HEK293 (cell line): ENCODE results near the gene PSMC1.

Source experiments
- YY1 ChIP-seq: fragments of 450-650 bp; formaldehyde crosslinking; IDR thresholded peaks from 2 replicates; pipeline ENCODE4 v1.5.1; 2018; ENCODE audit warnings: missing biosample characterization, missing genetic modification characterization
- ZBTB10 ChIP-seq: fragments of 450-650 bp; formaldehyde crosslinking; IDR thresholded peaks from 2 replicates; pipeline ENCODE4 v1.5.1; 2016; ENCODE audit warnings: missing biosample characterization, missing genetic modification characterization
- ZNF274 ChIP-seq, 2 experiments: fragments of 200-500 bp in 1 of 2; fragments of 450-650 bp in 1 of 2; sonication (Bioruptor generic) in 1 of 2; formaldehyde crosslinking in 1 of 2; IDR thresholded peaks; 2 replicates each; pipeline versions ENCODE4 v1.5.1 to v1.6.1; 2014 to 2016; ENCODE audit warnings: borderline replicate concordance in 1 of 2, inconsistent platforms in 1 of 2, low read length in 1 of 2, missing biosample characterization in 1 of 2, missing genetic modification characterization in 1 of 2
- TF ChIP-seq, protein P1 (sequence below): fragments of 450-650 bp; formaldehyde crosslinking; IDR thresholded peaks from 2 replicates; pipeline ENCODE4 v1.5.1; 2016; ENCODE audit warnings: missing biosample characterization, missing genetic modification characterization

- TF ChIP-seq, protein P1, sequence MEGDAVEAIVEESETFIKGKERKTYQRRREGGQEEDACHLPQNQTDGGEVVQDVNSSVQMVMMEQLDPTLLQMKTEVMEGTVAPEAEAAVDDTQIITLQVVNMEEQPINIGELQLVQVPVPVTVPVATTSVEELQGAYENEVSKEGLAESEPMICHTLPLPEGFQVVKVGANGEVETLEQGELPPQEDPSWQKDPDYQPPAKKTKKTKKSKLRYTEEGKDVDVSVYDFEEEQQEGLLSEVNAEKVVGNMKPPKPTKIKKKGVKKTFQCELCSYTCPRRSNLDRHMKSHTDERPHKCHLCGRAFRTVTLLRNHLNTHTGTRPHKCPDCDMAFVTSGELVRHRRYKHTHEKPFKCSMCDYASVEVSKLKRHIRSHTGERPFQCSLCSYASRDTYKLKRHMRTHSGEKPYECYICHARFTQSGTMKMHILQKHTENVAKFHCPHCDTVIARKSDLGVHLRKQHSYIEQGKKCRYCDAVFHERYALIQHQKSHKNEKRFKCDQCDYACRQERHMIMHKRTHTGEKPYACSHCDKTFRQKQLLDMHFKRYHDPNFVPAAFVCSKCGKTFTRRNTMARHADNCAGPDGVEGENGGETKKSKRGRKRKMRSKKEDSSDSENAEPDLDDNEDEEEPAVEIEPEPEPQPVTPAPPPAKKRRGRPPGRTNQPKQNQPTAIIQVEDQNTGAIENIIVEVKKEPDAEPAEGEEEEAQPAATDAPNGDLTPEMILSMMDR (tag by site-specific recombination), result no peak
- TF ChIP-seq ZBTB10 (no peak), YY1 (no peak), ZNF274 (IDR thresholded peaks at IDR 0.05; ENCODE audit: low read length) (no peak), ZNF274 (tag by site-specific recombination; IDR thresholded peaks at IDR 0.05; ENCODE audit: borderline replicate concordance) (no peak)
These were observed 21.3 kb downstream of the PSMC1 start for GRCh38 chr14:90277581-90278198.
